ENCODE measurements around the gene RPS19. TPM values are rescaled to one million over a fixed set of nuclear protein-coding genes. Genes with fewer than 3 reads are reported as not detected.

The RPS19 gene
- total and polyA plus RNA-seq, 5 donors, result 625 to 863 (median 777) TPM

- Histone ChIP-seq H3K27ac (ENCODE audit: low read length) (no peak overlapping the region), H3K27me3 (ENCODE audit: control insufficient read depth, insufficient read depth) (no peaks in the 10 kb centered on the region), H3K9me3 (ENCODE audit: control insufficient read depth, low read length) (no peaks in the 10 kb centered on the region), H3K4me3 (ENCODE audit: low read length) (no peak overlapping the region), H3K4me1 (ENCODE audit: control insufficient read depth, insufficient read depth, low read length) (no peaks in the 10 kb centered on the region)
- intact Hi-C loops (cut with DNase I), result no loop called here
- ATAC-seq (no peak), DNase-seq (no peak)
- WGBS, result 34% methylated on average over 7 of the region's 7 CpGs
Measured at GRCh38 chr19:41843371-41843770, 16.7 kb upstream of the RPS19 start.

- no peak within 1 kb of the TSS for H3K4me3 ChIP-seq (ENCODE audit: low read length)
- no peak for DNase-seq
Measured at GRCh38 chr19:41844601-41845000, 15.5 kb upstream of the RPS19 start, which contains the start of gene LYPD4. LYPD4 (minus strand) TSS chr19:41844683; CDS start chr19:41839285, 5,398 bp downstream.

GRCh38 chr19:41845001-41845050 is 15.2 kb upstream of the RPS19 start, which contains the start of gene DMRTC2:
DMRTC2 (plus strand) TSS chr19:41845042; CDS start chr19:41847429, 2,387 bp downstream.
- H3K9me3 ChIP-seq (ENCODE audit: control insufficient read depth, low read length), result no peaks in the 10 kb centered on the region
- WGBS, result 95% methylated on average over 3 of the region's 3 CpGs
- ATAC-seq (no peak), DNase-seq (no peak)
- H3K4me1 ChIP-seq (ENCODE audit: control insufficient read depth, insufficient read depth, low read length), result no peaks in the 10 kb centered on the region
- H3K27me3 ChIP-seq (ENCODE audit: control insufficient read depth, insufficient read depth), result no peaks in the 10 kb centered on the region
- H3K27ac ChIP-seq (ENCODE audit: low read length), result no peak within 1 kb of the TSS
- no peak within 1 kb of the TSS for H3K4me3 ChIP-seq (ENCODE audit: low read length)
- intact Hi-C loops (cut with DNase I), result no loop called here

More at GRCh38 chr19:41844601-41845000, 15.5 kb upstream of the RPS19 start, which contains the start of gene LYPD4:
- intact Hi-C loops (cut with DNase I), result no loop called here
- H3K27me3 ChIP-seq (ENCODE audit: control insufficient read depth, insufficient read depth), result no peaks in the 10 kb centered on the region
- 84% methylated on average over 30 of the region's 30 CpGs for WGBS
- no peak within 1 kb of the TSS for H3K27ac ChIP-seq (ENCODE audit: low read length)
- H3K4me1 ChIP-seq (ENCODE audit: control insufficient read depth, insufficient read depth, low read length), result no peaks in the 10 kb centered on the region
- no peak for ATAC-seq
- H3K9me3 ChIP-seq (ENCODE audit: control insufficient read depth, low read length), result no peaks in the 10 kb centered on the region

DNA sequence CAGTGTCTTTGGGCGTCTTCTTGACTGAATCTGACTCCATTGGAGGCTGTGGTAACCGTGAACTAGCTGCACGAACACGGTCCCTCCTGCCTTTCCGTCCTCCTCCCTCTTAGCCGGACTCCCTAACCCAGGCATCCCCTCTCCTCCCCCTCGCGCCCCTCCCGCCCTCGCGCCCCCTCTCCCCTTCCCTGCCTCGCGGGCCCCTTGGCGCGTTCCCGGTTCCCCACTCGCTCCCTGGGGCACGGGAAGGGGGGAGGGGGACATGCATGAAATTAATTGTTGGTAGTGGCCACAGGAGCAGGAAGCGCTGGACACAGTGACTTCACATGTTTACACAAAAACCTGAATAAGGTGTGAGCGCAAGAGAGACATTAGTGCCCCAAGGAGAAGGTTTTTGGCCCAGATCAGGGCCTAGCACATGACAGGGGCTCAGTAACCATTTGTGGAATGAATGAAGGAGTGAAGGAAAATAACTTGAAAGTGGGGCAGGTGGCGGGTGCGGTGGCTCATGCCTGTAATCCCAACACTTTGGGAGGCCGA is 14.9 kb upstream of the RPS19 start:
- WGBS, result 89% methylated on average over 23 of the region's 23 CpGs

GRCh38 chr19:41847351-41848105 is 12.5 kb upstream of the RPS19 start:
- WGBS, result 87% methylated on average over 19 of the region's 19 CpGs
- ATAC-seq (no peak), DNase-seq (no peak)
- Histone ChIP-seq H3K4me1 (ENCODE audit: control insufficient read depth, insufficient read depth, low read length) (no peaks in the 10 kb centered on the region), H3K27ac (ENCODE audit: low read length) (no peak overlapping the region), H3K27me3 (ENCODE audit: control insufficient read depth, insufficient read depth) (no peaks in the 10 kb centered on the region), H3K4me3 (ENCODE audit: low read length) (no peak overlapping the region), H3K9me3 (ENCODE audit: control insufficient read depth, low read length) (no peaks in the 10 kb centered on the region)
- intact Hi-C loops (cut with DNase I), result no loop called here

More for the DNA sequence above, 14.9 kb upstream of the RPS19 start:
- no peak overlapping the region for H3K27ac ChIP-seq (ENCODE audit: low read length)
- H3K27me3 ChIP-seq (ENCODE audit: control insufficient read depth, insufficient read depth), result no peaks in the 10 kb centered on the region
- H3K4me1 ChIP-seq (ENCODE audit: control insufficient read depth, insufficient read depth, low read length), result no peaks in the 10 kb centered on the region
- DNase-seq (no peak), ATAC-seq (no peak)
- H3K4me3 ChIP-seq (ENCODE audit: low read length), result no peak overlapping the region
- H3K9me3 ChIP-seq (ENCODE audit: control insufficient read depth, low read length), result no peaks in the 10 kb centered on the region
- intact Hi-C loops (cut with DNase I), result no loop called here

DNA sequence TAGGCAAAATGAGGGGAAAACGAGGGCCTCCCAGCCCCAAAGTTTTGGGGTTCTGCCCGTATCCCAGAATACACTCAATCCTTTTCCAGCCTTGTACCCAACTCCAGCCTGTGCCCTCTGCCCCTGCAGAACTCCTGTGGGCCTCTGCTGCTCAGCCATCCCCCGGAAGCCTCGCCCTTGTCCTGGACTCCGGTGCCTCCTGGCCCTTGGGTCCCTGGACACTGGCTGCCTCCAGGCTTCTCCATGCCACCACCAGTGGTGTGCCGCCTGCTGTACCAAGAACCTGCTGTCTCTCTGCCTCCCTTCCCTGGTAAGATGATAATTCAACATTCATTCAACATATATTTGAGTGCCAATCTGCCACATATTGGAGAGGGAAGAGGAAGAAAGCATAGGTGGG is 11.4 kb upstream of the RPS19 start:
- Histone ChIP-seq H3K4me1 (ENCODE audit: control insufficient read depth, insufficient read depth, low read length) (no peaks in the 10 kb centered on the region), H3K4me3 (ENCODE audit: low read length) (no peak overlapping the region), H3K27me3 (ENCODE audit: control insufficient read depth, insufficient read depth) (no peaks in the 10 kb centered on the region), H3K9me3 (ENCODE audit: control insufficient read depth, low read length) (no peaks in the 10 kb centered on the region), H3K27ac (ENCODE audit: low read length) (no peak overlapping the region)
- 83% methylated on average over 6 of the region's 6 CpGs for WGBS
- intact Hi-C loops (cut with DNase I), result no loop called here
- ATAC-seq (no peak), DNase-seq (no peak)

GRCh38 chr19:41849067-41849466 is 11.0 kb upstream of the RPS19 start:
- H3K9me3 ChIP-seq (ENCODE audit: control insufficient read depth, low read length), result no peaks in the 10 kb centered on the region
- no peaks in the 10 kb centered on the region for H3K4me1 ChIP-seq (ENCODE audit: control insufficient read depth, insufficient read depth, low read length)
- 69% methylated on average over 2 of the region's 2 CpGs for WGBS
- no peak for ATAC-seq
- H3K27ac ChIP-seq (ENCODE audit: low read length), result no peak overlapping the region
- intact Hi-C loops (cut with DNase I), result no loop called here
- no peak overlapping the region for H3K4me3 ChIP-seq (ENCODE audit: low read length)
- no peak for DNase-seq
- H3K27me3 ChIP-seq (ENCODE audit: control insufficient read depth, insufficient read depth), result no peaks in the 10 kb centered on the region

DNA sequence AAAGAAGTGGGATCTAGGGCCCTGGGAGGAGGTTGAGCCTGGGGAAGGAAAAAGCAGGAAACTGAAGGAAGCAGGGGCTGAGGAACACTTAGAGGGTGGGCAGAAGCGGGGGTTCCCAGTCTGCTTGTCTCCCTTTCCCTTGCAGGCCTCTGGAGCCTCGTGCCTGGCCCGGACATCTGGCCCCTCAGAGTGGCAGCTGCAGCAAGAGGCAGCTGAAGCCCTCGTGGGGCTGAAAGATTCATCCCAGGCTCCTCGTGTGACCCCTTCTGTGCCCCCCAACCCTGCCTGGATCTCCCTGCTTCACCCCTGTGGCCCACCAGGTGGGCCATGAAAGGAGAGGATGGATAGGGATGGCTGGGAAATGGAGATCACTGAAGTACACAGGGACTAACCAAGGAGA is 9.7 kb upstream of the RPS19 start:
- ATAC-seq (no peak), DNase-seq (no peak)
- Histone ChIP-seq H3K27me3 (ENCODE audit: control insufficient read depth, insufficient read depth) (no peaks in the 10 kb centered on the region), H3K9me3 (ENCODE audit: control insufficient read depth, low read length) (no peaks in the 10 kb centered on the region), H3K4me1 (ENCODE audit: control insufficient read depth, insufficient read depth, low read length) (no peaks in the 10 kb centered on the region), H3K4me3 (ENCODE audit: low read length) (no peak overlapping the region), H3K27ac (ENCODE audit: low read length) (no peak overlapping the region)
- 63% methylated on average over 5 of the region's 5 CpGs for WGBS
- intact Hi-C loops (cut with DNase I), result no loop called here

DNA sequence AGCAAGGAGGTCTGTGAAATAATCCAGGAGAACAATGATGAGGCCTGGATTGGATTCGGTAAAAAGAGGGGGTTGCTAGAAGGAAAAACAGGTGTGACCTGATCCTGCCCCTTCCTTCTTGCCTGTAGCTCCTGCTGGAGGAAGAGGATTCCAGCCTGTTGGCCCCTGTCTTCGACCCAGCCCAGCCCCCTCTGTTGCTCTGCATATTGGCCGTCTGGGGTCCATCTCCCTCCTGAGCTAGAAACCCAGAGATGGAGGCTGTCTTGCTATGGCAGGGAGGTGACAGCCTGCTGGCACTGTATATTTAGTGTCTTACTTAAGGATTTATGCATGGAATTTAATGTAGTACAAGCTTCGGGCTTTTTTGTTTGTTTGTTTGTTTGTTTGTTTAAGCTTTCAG is 8.6 kb upstream of the RPS19 start:
- ATAC-seq (no peak), DNase-seq (no peak)
- Histone ChIP-seq H3K4me1 (ENCODE audit: control insufficient read depth, insufficient read depth, low read length) (no peaks in the 10 kb centered on the region), H3K27ac (ENCODE audit: low read length) (no peak overlapping the region), H3K9me3 (ENCODE audit: control insufficient read depth, low read length) (no peaks in the 10 kb centered on the region), H3K4me3 (ENCODE audit: low read length) (no peak overlapping the region), H3K27me3 (ENCODE audit: control insufficient read depth, insufficient read depth) (no peaks in the 10 kb centered on the region)
- intact Hi-C loops (cut with DNase I), result no loop called here
- WGBS, result 40% methylated on average over 4 of the region's 4 CpGs

DNA sequence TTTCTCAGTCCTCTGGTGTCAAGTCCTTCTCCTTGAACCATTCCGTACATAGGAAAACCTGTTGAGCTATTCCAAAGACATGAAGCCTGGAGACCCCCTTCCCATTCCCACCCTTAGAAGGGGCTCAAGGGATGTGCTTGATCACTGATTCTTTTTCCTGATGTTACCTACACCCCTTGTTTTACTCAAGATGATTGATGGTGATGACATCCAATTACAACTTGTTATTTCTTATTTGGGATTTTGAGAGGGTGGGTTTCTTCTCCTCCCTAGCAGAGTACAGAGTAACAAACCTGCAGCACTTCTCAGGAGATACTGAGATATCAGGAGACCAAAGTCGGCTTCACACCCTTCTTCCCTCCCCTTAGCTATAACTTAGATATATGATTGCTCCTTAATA is 6.7 kb upstream of the RPS19 start:
- Histone ChIP-seq H3K27ac (ENCODE audit: low read length) (no peak overlapping the region), H3K27me3 (ENCODE audit: control insufficient read depth, insufficient read depth) (no peaks in the 10 kb centered on the region), H3K4me3 (ENCODE audit: low read length) (no peak overlapping the region), H3K4me1 (ENCODE audit: control insufficient read depth, insufficient read depth, low read length) (no peaks in the 10 kb centered on the region), H3K9me3 (ENCODE audit: control insufficient read depth, low read length) (no peaks in the 10 kb centered on the region)
- no peak for DNase-seq
- intact Hi-C loops (cut with DNase I), result no loop called here
- 38% methylated on average over 2 of the region's 2 CpGs for WGBS
- ATAC-seq, result no peak

DNA sequence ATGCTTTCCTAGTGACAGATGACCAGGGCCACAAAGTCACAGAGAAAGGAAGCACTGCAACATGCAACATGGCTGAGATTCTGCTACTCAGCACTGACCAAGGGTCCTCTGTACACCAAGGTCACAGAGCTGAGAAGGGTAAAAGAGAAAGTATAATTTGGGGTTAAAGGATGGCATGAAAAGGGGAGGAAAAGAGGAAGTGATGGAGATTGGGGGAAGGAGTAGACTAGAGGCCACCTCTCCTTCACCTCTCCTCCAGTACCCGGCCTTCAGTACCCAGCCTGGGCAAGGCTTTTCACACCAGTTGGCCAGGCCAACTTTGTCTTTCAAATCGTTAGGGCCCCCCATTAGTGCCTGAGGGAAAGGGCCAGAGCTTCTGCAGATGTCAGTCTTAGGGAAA is 6.3 kb upstream of the RPS19 start:
- Histone ChIP-seq H3K9me3 (ENCODE audit: control insufficient read depth, low read length) (no peaks in the 10 kb centered on the region), H3K4me3 (ENCODE audit: low read length) (no peak overlapping the region), H3K27me3 (ENCODE audit: control insufficient read depth, insufficient read depth) (no peaks in the 10 kb centered on the region), H3K4me1 (ENCODE audit: control insufficient read depth, insufficient read depth, low read length) (no peaks in the 10 kb centered on the region), H3K27ac (ENCODE audit: low read length) (no peak overlapping the region)
- WGBS, result 59% methylated on average over 2 of the region's 2 CpGs
- DNase-seq, result no peak
- no peak for ATAC-seq
- intact Hi-C loops (cut with DNase I), result no loop called here

DNA sequence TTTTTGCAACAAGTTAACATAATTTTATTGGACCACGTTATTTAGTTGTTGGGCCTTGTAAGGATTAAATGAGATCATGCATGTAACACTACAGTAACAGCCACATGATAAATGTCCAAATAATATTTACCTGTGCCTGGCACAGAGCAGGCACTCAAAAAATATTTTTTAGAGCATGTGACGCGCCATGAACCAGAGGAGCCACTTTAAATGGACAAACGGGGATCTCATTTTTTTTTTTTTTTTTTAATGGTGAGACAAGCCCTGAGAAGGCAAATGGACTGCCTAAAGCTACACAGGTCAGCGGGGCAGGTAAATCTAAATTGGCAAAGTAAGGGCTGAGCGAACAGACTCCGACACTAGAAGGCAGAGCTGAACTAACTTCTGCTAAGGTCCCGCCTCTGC is 840 bp upstream of the RPS19 start:
- intact Hi-C loops (cut with DNase I), result no loop called here
- Histone ChIP-seq H3K9me3 (ENCODE audit: control insufficient read depth, low read length) (no peaks in the 10 kb centered on the region), H3K4me3 (ENCODE audit: low read length) (peak overlapping the region; percentile 33), H3K27ac (ENCODE audit: low read length) (no peak overlapping the region), H3K4me1 (ENCODE audit: control insufficient read depth, insufficient read depth, low read length) (peaks cover 10% of the 10 kb centered on the region), H3K27me3 (ENCODE audit: control insufficient read depth, insufficient read depth) (no peaks in the 10 kb centered on the region)
- 2% methylated on average over 8 of the region's 8 CpGs for WGBS
- ATAC-seq, result no peak
- DNase-seq, result no peak
